Endothelial cell of umbilical vein (primary cell): Measurements from ENCODE around the gene B3GALT6. TPM values are rescaled to one million over a fixed set of nuclear protein-coding genes. Genes with fewer than 3 reads are reported as not detected.

Experiments
- BruUV-seq: library from RNA; stranded (reverse); fragments of 400-500 nt; replicated peaks from 2 replicates; lab custom pipeline; 2021; lab: Mats Ljungman, UMichigan
- CTCF ChIA-PET: fragments of 300-600, 350-600 bp; sonication (Branson Sonifier 250); formaldehyde crosslinking; loops from one replicate; lab custom pipeline; 2021; ENCODE audit warnings: antibody characterized with exemption, inconsistent platforms; lab: Charles Lee
- POLR2A ChIA-PET: fragments of 300-600, 350-600 bp; sonication (Branson Sonifier 250); formaldehyde crosslinking; loops from one replicate; lab custom pipeline; 2021; ENCODE audit warnings: antibody characterized with exemption, inconsistent platforms; lab: Charles Lee
- DNase-seq: peaks from one replicate; pipeline ENCODE4 v3.0.0-alpha.2; 2011; ENCODE audit warnings: low read depth, low spot score
- FAIRE-seq: peaks from 2 replicates; lab custom pipeline; 2011; peaks lifted over from hg19 to GRCh38; lab: Jason Lieb, UNC
- H2AFZ ChIP-seq: 2 replicates; pipeline ENCODE4 v1.6.0; 2012; ENCODE audit warnings: low read depth, low read length, control low read depth, inconsistent platforms
- H3K27ac ChIP-seq: 2 replicates; pipeline ENCODE4 v1.5.1; 2011; ENCODE audit warnings: low read depth, mild to moderate bottlenecking, control low read depth, low read length, moderate library complexity; ENCODE audit not compliant: insufficient read depth
- H3K27me3 ChIP-seq, 2 experiments: 2 replicates each; pipeline versions ENCODE4 v1.6.0 to v1.6.1; 2011; ENCODE audit warnings: low read length in 2 of 2, mixed read lengths in 1 of 2; ENCODE audit not compliant: control insufficient read depth in 2 of 2, insufficient read depth in 2 of 2
- H3K36me3 ChIP-seq, 2 experiments: 2 replicates in 1 of 2; 3 replicates in 1 of 2; pipeline ENCODE4 v1.5.1; 2011; ENCODE audit warnings: low read length in 2 of 2, mild to moderate bottlenecking in 1 of 2, moderate library complexity in 1 of 2; ENCODE audit not compliant: control insufficient read depth in 2 of 2, insufficient read depth in 2 of 2; ENCODE audit errors: extremely low read depth in 1 of 2
- H3K4me1 ChIP-seq: 3 replicates; pipeline ENCODE4 v1.5.1; 2011; ENCODE audit warnings: mild to moderate bottlenecking, low read length; ENCODE audit not compliant: control insufficient read depth, insufficient read depth; ENCODE audit errors: extremely low read depth
- H3K4me2 ChIP-seq: 2 replicates; pipeline ENCODE4 v1.6.1; 2011; ENCODE audit warnings: low read length, control low read depth, mixed read lengths; ENCODE audit not compliant: insufficient read depth
- H3K4me3 ChIP-seq, 3 experiments: fragments of 200-600 bp in 1 of 3; sonication (generic), shearing (Covaris generic) in 1 of 3; replicated peaks in 1 of 3; 2 replicates each; pipeline ENCODE4 v1.5.1; 2011 to 2016; ENCODE audit warnings: control low read depth in 3 of 3, low read length in 3 of 3, mild to moderate bottlenecking in 2 of 3, inconsistent platforms in 1 of 3, low read depth in 1 of 3, moderate library complexity in 1 of 3; ENCODE audit not compliant: insufficient read depth in 1 of 3
- H3K79me2 ChIP-seq: 2 replicates; pipeline ENCODE4 v1.6.0; 2012; ENCODE audit warnings: low read length, inconsistent platforms; ENCODE audit not compliant: control insufficient read depth, insufficient read depth
- H3K9ac ChIP-seq: replicated peaks from 2 replicates; pipeline ENCODE3; 2011; ENCODE audit warnings: low read length, control low read depth; ENCODE audit not compliant: insufficient read depth; ENCODE audit errors: extremely low read depth
- H3K9me1 ChIP-seq: replicated peaks from 3 replicates; pipeline ENCODE4 v1.6.0; 2011; ENCODE audit warnings: mild to moderate bottlenecking, low read length; ENCODE audit not compliant: control insufficient read depth, insufficient read depth; ENCODE audit errors: extremely low read depth
- H3K9me3 ChIP-seq: replicated peaks from 2 replicates; pipeline ENCODE4 v1.5.1; 2012; ENCODE audit warnings: low read length, inconsistent platforms; ENCODE audit not compliant: control insufficient read depth, insufficient read depth
- H4K20me1 ChIP-seq: replicated peaks from 2 replicates; pipeline ENCODE3; 2011; ENCODE audit warnings: mild to moderate bottlenecking, low read length; ENCODE audit not compliant: control insufficient read depth, insufficient read depth; ENCODE audit errors: extremely low read depth
- CTCF ChIP-seq, 2 donors: IDR thresholded peaks; 1 replicate in 1 of 2; 2 replicates in 1 of 2; pipeline ENCODE4 v1.5.1; 2011; ENCODE audit warnings: low read length in 2 of 2, mild to moderate bottlenecking in 2 of 2, moderate library complexity in 2 of 2, control low read depth in 1 of 2, inconsistent platforms in 1 of 2, low read depth in 1 of 2; ENCODE audit not compliant: insufficient read depth in 1 of 2; ENCODE audit errors: extremely low read depth in 1 of 2
- EZH2 ChIP-seq: IDR thresholded peaks from 2 replicates; pipeline ENCODE4 v1.6.1; 2012; ENCODE audit warnings: borderline replicate concordance, low read depth, mild to moderate bottlenecking, moderate library complexity, low read length, inconsistent platforms; ENCODE audit not compliant: severe bottlenecking
- FOS ChIP-seq: IDR thresholded peaks from 2 replicates; pipeline ENCODE4 v1.6.1; 2011; ENCODE audit warnings: mild to moderate bottlenecking, low read length, moderate library complexity, borderline replicate concordance; ENCODE audit not compliant: insufficient read depth
- GATA2 ChIP-seq: IDR thresholded peaks from 2 replicates; pipeline ENCODE4 v1.7.0; 2011; ENCODE audit warnings: low read depth, mild to moderate bottlenecking, moderate library complexity, mixed read lengths, low read length; ENCODE audit not compliant: insufficient read length, insufficient read depth
- JUN ChIP-seq: IDR thresholded peaks from 2 replicates; pipeline ENCODE4 v1.6.1; 2011; ENCODE audit warnings: borderline replicate concordance, low read depth; ENCODE audit not compliant: insufficient read length, insufficient read depth
- MAX ChIP-seq: IDR thresholded peaks from 2 replicates; pipeline ENCODE4 v1.6.1; 2011; ENCODE audit not compliant: insufficient read depth, insufficient read length
- MYC ChIP-seq: IDR thresholded peaks from one replicate; pipeline ENCODE4 v1.6.1; 2011; ENCODE audit warnings: mild to moderate bottlenecking, low read depth, low read length
- POLR2A ChIP-seq: IDR thresholded peaks from 2 replicates; pipeline ENCODE4 v1.6.1; 2012; ENCODE audit warnings: low read depth, mild to moderate bottlenecking, control low read depth, low read length
- POLR2AphosphoS5 ChIP-seq: IDR thresholded peaks from 2 replicates; pipeline ENCODE4 v1.6.1; 2012; ENCODE audit warnings: low read depth, mild to moderate bottlenecking, control low read depth, low read length, moderate library complexity; ENCODE audit not compliant: insufficient read depth
- dilution Hi-C: fragments of 300-500 bp; cut with MboI; formaldehyde crosslinking; loops from one replicate; pipeline ENCODE4 v1.15.0; 2019; ENCODE audit warnings: low sequenced_read_pairs; ENCODE audit not compliant: extremely low pct_ligation_motif_present
- intact Hi-C: fragments of 100-400 bp; cut with micrococcal nuclease; formaldehyde crosslinking; loops from one replicate; pipeline ENCODE4 v1.10.0; 2022
- polyA plus RNA-seq, 4 experiments: library from polyadenylated mRNA; depleted of rRNA in 3 of 4; stranded (reverse) in 3 of 4; unstranded in 1 of 4; fragments of >200 nt; gene quantifications; 2 replicates each; pipeline versions ENCODE4 v1.2.1 to v1.2.3, GENCODE V29; 2011 to 2012; ENCODE audit warnings: missing spikeins in 1 of 4
- total RNA-seq: library from RNA; stranded (reverse); gene quantifications from 2 replicates; pipeline ENCODE4 v1.2.3, GENCODE V29; 2021

Gene B3GALT6
- total and polyA plus RNA-seq, 2 donors (not counting 3 experiments of a cell fraction or from before 2014, with no cell fraction given), result 24.6 to 34.1 TPM

GRCh38 chr1:1213345-1214265, 18.4 kb upstream of the B3GALT6 start, which contains the start of gene TNFRSF4:
TSS of gene TNFRSF4 (minus strand) at chr1:1214153. CDS start at chr1:1214127, 26 bp downstream.
- TF ChIP-seq FOS, result no peak
- no peak for TF ChIP-seq EZH2
- TF ChIP-seq POLR2A, result no peak
- TF ChIP-seq POLR2AphosphoS5, result no peak
- no peak for TF ChIP-seq MYC
- TF ChIP-seq GATA2, result no peak
- no peak for TF ChIP-seq CTCF (IDR thresholded peaks at IDR 0.05; ENCODE audit: extremely low read depth in 1 of 2, insufficient read depth in 1 of 2, low read depth in 1 of 2, low read length in 2 of 2)
- TF ChIP-seq MAX, result no peak
- TF ChIP-seq JUN, result no peak
- no peak within 1 kb of the TSS for H3K27ac ChIP-seq
- no peak within 1 kb of the TSS for H3K9ac ChIP-seq
- H3K4me2 ChIP-seq, result no peak within 1 kb of the TSS
- no TSS peak for BruUV-seq
- ChIA-PET POLR2A (no interaction called here), CTCF (interaction anchor here (1.0 to 1.2 kb wide), 2 partner anchors 17 to 91 kb away, joined by 3 to 4 read pairs; no protein-coding TSS in a partner anchor)
- no peak for FAIRE-seq
- H3K79me2 ChIP-seq, result no peaks in the 10 kb centered on the region
- intact Hi-C loops (loop anchor here (2.0 kb wide), 2 partner anchors 17 to 91 kb away; no protein-coding TSS in a partner anchor), dilution Hi-C loops (no loop called here)
- no peaks in the 10 kb centered on the region for H3K4me1 ChIP-seq
- H4K20me1 ChIP-seq, result no peaks in the 10 kb centered on the region
- no peak within 1 kb of the TSS for H3K4me3 ChIP-seq
- no peak within 1 kb of the TSS for H2AFZ ChIP-seq
- DNase-seq, result no peak
- no peaks in the 10 kb centered on the region for H3K9me3 ChIP-seq
- no peaks in the 10 kb centered on the region for H3K27me3 ChIP-seq
- peaks cover 2 to 9% of the 10 kb centered on the region in 2 experiments for H3K36me3 ChIP-seq
- H3K9me1 ChIP-seq, result no peaks in the 10 kb centered on the region
